WERI-Rb-1 (cell line): Measurements from ENCODE around the gene RYR3.

Experiments
- DNase-seq: peaks from one replicate; pipeline ENCODE4 v3.0.0-alpha.2; 2020
- H3K27ac ChIP-seq: fragments of 250-450 bp; sonication (Bioruptor Pico); 2 replicates; pipeline ENCODE4 v1.5.1; 2020; ENCODE audit warnings: mild to moderate bottlenecking, moderate library complexity
- H3K27me3 ChIP-seq: fragments of 250-450 bp; sonication (Bioruptor Pico); 2 replicates; pipeline ENCODE4 v1.5.1; 2021; ENCODE audit warnings: mild to moderate bottlenecking, low read depth, moderate library complexity; ENCODE audit not compliant: insufficient read depth, severe bottlenecking
- H3K36me3 ChIP-seq: fragments of 250-450 bp; sonication (Bioruptor Pico); 2 replicates; pipeline ENCODE4 v1.5.1; 2020; ENCODE audit warnings: mild to moderate bottlenecking, moderate library complexity
- H3K4me3 ChIP-seq: 2 replicates; pipeline ENCODE4 v1.5.1; 2011; ENCODE audit warnings: low read depth, mild to moderate bottlenecking, control low read depth, low read length
- H3K9me3 ChIP-seq: fragments of 250-450 bp; sonication (Bioruptor Pico); 2 replicates; pipeline ENCODE4 v1.5.1; 2021; ENCODE audit warnings: mild to moderate bottlenecking, moderate library complexity; ENCODE audit not compliant: severe bottlenecking
- CTCF ChIP-seq: IDR thresholded peaks from 2 replicates; pipeline ENCODE4 v1.5.1; 2011; ENCODE audit warnings: low read depth, mild to moderate bottlenecking, control low read depth, inconsistent platforms, low read length

Gene RYR3

GRCh38 chr15:33296050-33296449 is 14.7 kb upstream of the RYR3 start:
- Histone ChIP-seq H3K36me3 (no peaks in the 10 kb centered on the region), H3K27me3 (peaks cover 3% of the 10 kb centered on the region), H3K9me3 (no peaks in the 10 kb centered on the region), H3K4me3 (no peak overlapping the region), H3K27ac (no peak overlapping the region)
- 0 out of 2 replicates have a peak, but pooled peaks have one; percentile 26 for TF ChIP-seq CTCF
- DNase-seq: no peak

GRCh38 chr15:33296856-33297255 is 13.9 kb upstream of the RYR3 start:
- no peak overlapping the region for H3K27ac ChIP-seq
- peaks cover 3% of the 10 kb centered on the region for H3K27me3 ChIP-seq
- no peaks in the 10 kb centered on the region for H3K9me3 ChIP-seq
- TF ChIP-seq CTCF: no peak
- peak; percentile 17 for DNase-seq
- H3K4me3 ChIP-seq: no peak overlapping the region
- H3K36me3 ChIP-seq: no peaks in the 10 kb centered on the region

GRCh38 chr15:33298631-33299030 is 12.1 kb upstream of the RYR3 start:
- H3K4me3 ChIP-seq: no peak overlapping the region
- peaks cover 3% of the 10 kb centered on the region for H3K27me3 ChIP-seq
- TF ChIP-seq CTCF: no peak
- DNase-seq: no peak
- H3K9me3 ChIP-seq: no peaks in the 10 kb centered on the region
- H3K36me3 ChIP-seq: no peaks in the 10 kb centered on the region
- H3K27ac ChIP-seq: no peak overlapping the region

GRCh38 chr15:33304924-33305323 is 5.8 kb upstream of the RYR3 start:
- peaks cover 2% of the 10 kb centered on the region for H3K27me3 ChIP-seq
- no peak overlapping the region for H3K4me3 ChIP-seq
- no peaks in the 10 kb centered on the region for H3K9me3 ChIP-seq
- DNase-seq: no peak
- H3K27ac ChIP-seq: no peak overlapping the region
- no peaks in the 10 kb centered on the region for H3K36me3 ChIP-seq
- no peak for TF ChIP-seq CTCF

GRCh38 chr15:33309602-33310276 is 1.0 kb upstream of the RYR3 start:
- H3K27me3 ChIP-seq: peaks cover 24% of the 10 kb centered on the region
- TF ChIP-seq CTCF: peak; percentile 78
- no peak overlapping the region for H3K27ac ChIP-seq
- no peaks in the 10 kb centered on the region for H3K36me3 ChIP-seq
- H3K4me3 ChIP-seq: no peak overlapping the region
- peak; percentile 73 for DNase-seq
- no peaks in the 10 kb centered on the region for H3K9me3 ChIP-seq
